H4 (cell line): ENCODE measurements around the gene FOXP1. TPM values are rescaled to one million over a fixed set of nuclear protein-coding genes. Genes with fewer than 3 reads are reported as not detected.

Source experiments
- DNase-seq: peaks from one replicate; pipeline ENCODE4 v3.0.0-alpha.2; 2015; ENCODE audit warnings: low spot score
- total RNA-seq: library from RNA; depleted of rRNA; stranded (reverse); fragments of >200 nt; shearing (Covaris generic); gene quantifications from 2 replicates; pipeline ENCODE4 v1.2.3, GENCODE V29; 2014

The FOXP1 gene
- total RNA-seq, 1 experiment from 2014 or later = 15.9 TPM

DNA sequence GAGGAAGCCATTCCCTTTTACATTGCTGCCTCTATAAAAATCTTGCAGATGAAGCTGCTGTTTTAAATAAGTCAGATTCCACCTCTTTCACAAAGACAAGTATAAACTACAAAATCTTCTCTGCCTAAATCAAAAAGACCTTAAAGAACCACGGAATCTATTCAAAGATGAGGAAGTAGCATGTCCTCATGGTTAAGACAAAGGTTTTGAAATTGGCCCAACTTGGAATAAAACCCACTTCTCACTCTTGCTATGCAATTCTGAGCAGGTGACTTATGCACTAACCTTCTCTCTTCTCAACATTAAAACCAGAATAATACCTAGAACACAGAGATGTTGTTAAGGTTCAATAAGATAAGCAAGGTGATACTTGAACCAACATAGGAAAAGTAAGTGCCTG is 97.6 kb downstream of the FOXP1 start:
- no peak for DNase-seq

DNA sequence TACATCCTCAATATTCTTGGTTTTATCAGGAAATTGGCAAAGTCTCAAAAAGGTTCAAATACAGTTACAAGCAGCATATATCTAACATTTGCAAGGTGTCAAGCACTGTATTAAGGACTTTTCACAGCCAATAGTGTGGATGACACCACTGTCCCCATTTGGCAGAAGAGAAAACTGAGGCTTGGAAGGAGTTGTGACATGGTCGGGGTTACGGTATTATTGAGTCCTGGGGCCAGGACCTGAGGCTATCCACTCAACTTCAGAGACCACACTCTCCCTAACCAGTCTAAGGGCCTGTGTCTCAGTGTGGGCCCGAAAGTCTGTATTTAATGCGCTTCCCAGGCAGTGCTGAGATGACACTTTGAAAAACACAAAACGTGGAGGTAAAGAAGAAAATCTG is 99.1 kb downstream of the FOXP1 start:
- no peak for DNase-seq

DNA sequence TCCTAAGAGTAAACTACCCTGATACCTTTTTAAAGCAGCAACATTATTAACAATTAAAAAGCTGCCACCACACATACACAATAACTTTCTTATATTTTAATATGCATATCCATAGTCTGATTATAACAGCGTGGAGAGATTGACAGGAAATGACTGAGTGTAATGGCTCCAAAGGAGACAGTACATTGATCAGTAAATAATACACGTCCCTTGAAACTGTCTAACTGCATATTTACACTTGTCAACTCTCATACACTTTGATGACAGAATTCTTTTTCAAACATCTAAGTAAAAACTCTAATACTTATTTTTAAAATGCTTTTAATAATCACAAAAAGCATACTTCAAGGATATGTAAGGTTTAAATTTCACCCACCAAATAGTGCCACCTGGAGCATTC is 99.5 kb downstream of the FOXP1 start:
- DNase-seq = no peak

DNA sequence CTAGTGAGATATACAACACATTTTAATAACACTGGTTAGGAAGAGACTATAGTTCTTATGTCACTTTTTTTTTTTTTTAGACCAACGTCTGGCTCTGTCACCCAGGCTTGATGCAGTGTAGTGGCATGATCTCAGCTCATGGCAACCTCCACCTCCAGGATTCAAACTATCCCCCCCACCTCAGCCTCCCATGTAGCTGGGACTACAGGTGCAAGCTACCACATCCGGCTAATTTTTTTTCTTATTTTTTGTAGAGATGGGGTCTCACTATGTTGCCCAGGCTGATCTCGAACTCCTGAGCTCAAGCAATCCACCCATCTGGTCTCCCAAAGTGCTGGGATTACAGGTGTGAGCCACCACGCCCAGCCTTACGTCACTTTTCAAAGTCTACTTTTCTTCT is 100.8 kb downstream of the FOXP1 start:
- no peak for DNase-seq

DNA sequence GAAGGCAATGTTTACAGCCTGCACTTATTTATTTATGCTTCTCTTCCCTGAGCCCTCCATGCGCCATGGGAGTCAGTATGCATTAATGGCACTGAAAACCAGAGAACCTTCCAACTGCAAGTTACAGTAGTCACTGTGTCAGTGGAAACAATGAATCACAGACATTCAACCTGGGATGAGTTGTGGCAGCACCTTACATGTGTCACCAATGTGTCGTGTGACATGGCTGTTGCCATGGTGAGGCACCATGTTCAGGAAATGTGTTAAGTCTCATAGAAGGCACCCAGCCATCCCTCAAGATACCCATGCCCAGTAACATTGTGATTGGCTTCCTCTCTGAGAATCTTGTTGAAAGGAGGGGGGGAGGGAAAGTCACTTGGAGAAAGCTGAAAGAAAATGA is 105.0 kb downstream of the FOXP1 start:
- no peak for DNase-seq

DNA sequence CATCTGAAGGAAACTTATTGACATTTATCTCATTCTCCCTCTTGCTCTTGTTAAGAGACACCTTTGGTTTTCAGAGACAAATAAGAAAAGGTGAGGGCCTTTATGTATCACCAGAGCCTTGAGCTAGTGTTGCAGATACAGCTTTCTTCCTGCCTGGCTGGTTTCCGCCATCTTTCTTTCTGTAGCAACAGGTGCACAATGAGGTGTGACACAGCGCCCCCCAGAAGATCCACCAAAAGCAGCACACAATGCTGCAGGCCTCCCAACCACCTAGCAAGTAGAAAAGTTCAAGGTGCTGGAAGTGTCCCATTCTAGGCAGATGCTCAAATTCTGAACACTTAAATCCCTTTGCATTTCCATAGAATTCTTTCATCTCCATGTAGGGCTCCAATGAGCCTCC is 106.6 kb downstream of the FOXP1 start:
- DNase-seq = no peak

DNA sequence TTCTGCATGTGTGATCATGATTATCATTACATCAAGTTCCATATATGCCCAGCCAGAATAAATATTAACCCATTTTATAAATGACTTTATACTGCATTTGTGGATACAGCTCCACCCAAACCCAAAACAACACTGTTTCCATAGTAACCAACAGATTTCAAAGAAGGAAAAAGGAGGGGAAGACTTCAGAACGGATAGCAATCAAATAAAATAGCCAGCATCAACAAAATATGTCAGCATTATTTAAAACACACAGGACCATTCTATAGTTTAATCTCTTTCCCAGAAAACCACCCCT is 114.4 kb downstream of the FOXP1 start:
- no peak for DNase-seq

DNA sequence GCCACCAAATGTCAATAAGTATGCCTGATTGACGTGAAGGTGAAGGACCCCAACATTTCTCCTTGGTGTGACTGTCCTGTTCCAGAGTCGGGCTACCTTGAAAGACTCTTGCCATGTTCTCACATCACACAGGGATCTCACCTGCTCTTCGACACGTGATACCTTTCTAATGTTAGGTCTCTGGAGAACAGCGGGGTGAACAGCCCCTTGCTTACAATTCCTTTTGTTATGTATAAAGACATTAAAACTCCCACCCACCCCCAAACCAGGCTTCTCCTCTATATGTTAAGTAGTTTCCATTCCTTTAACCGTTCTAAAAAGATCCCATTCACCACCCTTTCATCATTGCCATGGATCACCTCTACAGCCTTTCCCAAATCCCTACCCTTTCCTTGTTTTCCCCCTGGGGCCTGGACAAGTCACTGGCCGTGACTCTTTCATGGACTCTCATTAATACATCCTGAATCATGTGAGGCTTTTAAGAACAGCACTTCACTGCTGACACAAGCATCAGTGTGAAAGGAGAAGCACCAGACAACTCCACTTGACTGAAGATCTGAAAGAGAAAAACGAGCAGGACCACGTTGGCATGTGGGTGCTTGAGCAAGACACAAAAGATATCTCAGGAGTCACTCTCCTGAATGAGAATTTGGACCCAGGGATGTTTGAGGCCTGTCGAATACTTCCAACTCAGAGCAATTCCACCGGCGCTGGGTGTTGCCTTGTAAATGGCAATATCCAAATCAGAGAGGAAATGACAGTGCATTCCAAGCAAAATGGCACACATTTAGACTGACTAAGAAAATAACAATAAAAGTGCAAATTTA is 115.0 kb downstream of the FOXP1 start:
- DNase-seq = no peak

DNA sequence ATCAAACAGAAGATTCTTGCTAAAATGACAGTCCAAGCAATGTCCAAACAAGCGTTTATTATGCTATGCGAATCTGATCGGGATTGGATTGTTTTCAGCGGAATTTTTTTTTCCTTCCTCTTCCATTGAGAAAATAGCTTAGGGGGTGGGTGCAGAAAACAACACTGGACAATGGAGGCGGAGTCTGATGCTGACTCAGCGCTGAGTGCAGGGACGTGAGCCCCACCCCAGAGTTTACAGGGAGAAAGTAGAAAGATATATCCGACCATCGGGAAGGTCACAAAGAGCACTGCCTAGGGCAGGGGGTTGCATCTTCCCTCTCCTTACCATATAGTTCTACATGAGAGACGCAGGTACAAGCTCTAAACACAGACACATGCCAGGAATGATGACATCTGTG is 117.0 kb downstream of the FOXP1 start:
- no peak for DNase-seq

DNA sequence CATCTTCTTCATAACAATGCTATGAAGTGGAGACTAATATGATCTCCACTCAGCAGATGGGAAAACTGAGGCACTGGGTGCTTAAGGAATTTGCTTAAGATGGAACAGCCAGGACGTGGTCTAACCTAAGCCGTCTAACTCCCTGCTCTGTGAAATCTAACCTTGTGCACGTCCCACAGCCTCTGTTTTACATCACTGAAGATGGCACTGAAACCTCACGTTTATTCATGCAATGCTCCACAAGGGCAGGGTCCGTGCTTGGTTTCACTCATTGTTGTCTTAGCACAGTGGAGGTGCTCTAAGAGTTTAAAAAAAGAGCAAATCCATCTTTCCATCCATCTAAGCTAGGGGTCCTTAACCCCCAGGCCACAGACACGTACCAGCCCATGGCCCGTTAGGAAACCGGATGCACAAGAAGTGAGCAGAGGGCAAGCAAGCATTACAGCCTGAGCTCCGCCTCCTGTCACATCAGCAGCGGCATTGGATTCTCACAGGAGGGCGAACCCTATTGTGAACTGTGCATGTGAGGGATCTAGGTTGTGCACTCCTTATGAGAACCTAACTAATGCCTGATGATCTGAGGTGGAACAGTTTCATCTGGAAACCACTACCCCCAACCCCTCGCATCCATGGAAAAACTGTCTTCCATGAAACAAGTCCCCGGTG is 118.0 kb downstream of the FOXP1 start:
- no peak for DNase-seq

DNA sequence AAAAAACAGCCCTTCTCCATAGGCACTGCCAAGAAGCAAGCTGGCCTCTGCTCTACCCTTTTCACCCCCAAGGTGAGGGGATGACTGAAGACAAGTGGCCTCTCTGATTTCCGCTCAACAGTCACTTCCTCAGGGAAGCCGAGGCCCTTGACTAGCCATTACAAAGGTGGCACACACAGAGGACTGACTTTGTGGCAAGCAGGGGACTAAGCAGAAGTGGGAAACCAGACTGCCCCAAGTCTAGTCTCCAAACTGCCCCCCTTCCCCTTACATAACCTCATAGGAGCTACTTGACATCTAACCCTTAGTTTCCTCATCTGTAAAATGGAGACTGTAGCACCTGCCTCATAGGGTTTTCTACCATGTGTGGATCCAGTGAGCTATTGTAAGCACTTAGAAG is 118.9 kb downstream of the FOXP1 start:
- no peak for DNase-seq

DNA sequence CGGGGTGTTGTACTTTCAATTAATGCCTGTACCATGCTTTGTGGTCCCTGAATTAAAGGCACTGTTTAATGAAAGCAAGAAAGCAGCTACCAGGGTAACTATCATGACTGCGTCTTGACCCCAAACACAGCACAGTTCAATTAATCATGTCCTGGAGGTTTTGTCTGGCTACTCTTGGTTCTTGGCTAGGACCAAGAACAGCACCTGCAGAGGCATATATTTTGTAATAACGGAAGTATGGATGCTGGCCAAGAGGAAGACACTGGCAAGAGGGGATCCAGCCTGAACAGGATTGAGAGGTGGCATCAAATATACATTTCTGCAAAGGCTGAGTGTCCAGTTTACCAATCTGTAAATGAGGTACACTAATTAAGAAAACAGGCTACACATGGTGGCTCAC is 119.9 kb downstream of the FOXP1 start:
- no peak for DNase-seq

DNA sequence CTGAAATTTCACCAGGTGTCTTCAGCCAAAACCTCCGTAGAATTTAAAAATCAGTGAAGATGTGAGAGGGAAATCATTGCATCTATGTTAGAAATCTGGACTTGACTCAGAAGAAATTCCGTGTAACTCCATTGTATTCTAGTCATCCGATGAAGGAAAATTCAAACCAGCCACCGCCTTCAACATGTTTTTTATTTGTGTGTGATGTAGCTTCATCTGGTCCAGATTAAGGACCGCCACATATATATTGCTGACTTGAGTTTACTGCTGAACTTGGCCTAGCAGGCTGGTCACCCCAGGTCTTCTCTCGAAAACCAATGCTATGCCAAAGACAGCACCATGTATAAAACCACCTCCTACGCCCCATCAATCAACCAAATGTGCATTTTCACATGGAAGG is 120.9 kb downstream of the FOXP1 start:
- no peak for DNase-seq

DNA sequence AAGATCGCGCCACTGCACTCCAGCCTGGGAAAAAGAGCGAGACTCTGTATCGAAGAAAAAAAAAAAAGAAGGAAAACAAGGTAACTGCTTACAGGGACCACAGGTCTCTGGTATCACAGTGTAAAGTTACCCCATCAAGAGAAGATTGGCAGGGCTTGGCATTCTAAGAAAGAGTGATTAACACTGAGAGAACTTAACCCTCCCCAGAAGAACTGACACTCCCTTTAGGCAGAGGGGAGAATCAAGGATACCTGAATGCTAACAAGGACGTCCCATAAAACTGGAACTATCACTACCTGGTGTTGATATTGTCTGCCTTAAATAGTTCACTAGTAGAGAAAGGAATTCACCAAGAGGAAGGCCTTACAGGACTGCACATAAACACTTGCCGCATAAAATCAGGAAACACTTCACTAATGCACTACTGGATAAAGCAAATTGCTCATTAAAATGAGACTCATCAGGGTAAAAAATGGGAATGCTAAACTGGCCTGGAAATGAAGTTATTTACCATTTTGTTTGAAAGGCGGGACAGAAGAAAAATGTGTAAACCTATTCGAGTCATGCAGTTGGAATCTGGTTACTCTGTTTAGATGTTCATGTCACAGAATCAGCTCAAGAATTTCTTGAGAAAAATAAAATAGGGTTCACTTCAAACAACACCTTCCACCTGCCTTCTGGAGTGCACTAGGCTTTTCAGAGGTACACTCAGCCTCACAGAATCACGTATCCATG is 121.6 kb downstream of the FOXP1 start:
- no peak for DNase-seq

DNA sequence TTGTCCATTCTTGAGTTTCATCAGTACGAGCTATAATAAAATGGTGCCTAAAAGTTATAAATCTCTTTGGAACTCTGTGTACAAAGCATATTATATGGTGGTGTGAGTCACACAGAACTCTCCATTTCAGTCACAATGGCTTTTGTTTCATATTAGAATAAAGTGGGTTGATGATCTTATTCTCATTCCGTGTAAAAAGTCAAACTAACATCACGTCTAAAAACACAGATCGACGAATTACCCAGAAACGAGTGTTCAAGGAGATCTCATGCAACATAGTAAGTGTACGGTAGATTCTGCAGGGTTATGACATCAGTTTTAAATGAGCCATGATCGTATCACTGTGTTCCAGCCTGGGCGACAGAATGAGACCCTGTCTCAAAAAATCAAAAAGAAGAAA is 122.4 kb downstream of the FOXP1 start:
- DNase-seq = no peak

DNA sequence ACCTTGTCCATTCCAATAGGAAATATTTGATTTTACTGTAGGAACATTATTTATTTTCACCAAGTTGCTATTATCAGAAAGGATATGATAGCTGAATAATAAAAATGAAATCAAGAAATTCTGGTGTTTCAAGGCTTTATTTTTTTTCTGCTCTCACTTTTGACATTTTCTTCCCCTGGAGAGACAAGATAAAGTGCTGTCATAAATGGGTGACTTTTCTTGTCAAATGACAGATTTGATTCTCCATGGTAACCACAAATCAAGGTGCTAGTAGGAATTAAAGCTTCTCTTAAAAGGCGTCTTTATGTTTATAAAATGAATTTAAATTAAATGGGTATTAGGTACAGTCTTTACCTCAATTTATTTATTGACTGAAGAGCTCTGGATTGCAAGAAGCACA is 124.6 kb downstream of the FOXP1 start:
- no peak for DNase-seq

DNA sequence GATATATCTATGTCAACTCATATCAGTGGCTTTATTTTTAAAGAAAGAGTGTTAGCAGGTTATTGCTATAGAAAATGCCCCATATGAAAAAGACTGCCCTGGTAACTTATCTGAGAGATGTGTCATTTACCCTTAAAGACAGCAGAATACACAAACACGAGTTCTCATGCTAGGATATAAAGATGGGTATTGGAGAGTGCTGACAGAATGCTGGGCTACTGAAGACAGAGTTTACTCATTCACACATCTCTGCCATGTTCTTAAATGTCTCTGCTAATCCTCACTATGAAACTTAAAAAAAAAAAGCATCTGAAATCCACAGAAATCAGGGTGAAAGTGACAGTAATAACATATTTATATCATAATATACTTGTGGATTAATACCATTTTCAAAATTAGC is 126.7 kb downstream of the FOXP1 start:
- DNase-seq = no peak

DNA sequence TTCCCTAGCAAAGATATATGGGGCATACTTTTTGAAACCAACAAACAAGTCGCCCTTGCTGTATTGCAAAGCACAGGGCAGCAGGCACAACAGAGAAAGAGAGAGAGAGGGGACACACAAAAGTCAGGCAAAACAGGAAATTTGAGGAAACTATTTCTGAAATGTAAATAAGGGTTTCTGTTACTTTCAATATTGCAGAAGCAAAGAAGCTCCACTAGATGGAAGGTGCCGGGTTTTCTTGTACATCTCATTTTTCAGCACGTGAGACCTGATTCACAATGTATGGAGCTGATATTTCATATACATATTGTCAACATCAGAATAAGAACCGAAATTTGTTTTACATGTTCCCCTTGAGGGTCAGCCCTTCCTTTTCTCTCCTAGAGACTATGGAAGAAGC is 127.4 kb downstream of the FOXP1 start:
- DNase-seq = no peak

DNA sequence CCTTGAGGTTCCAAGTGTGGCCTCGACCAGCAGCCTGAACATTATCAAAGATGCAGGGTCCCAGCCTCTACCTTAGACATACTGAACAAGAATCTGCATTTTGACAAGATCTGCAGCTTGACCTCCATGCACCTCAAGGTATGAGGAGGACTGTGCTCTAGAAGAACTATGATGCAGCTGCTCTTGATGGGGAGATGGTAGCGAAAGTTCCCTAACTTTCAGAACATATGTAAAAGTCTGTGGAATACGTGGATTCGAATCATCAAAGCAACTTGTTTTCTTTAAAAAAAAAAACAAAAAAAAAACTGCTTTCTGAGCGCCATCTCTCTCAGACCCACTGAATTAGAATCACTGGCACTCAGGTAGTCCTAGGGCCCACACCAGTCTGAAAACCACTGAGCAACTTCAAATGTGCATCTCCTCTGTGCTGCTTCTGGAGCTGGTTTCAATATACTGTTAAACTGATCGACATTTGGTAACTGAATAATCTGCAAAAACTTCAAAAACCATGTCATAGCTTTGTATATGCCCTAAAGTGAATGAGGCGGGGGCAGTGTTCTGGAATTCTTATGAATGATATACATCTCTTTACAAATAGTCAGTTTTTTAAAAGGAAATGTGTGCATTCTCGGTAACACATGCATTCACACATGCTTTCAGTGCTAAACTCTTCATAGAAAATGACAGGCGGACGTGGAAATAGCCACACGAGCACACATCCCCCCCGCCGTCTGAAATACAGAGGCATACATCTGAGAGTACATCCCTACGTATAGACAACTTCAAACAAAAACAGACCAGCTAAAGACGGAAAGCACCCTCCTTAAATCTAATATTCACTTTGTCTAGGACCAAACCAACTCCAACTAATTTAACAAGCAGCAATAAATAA is 128.8 kb downstream of the FOXP1 start:
- no peak for DNase-seq

DNA sequence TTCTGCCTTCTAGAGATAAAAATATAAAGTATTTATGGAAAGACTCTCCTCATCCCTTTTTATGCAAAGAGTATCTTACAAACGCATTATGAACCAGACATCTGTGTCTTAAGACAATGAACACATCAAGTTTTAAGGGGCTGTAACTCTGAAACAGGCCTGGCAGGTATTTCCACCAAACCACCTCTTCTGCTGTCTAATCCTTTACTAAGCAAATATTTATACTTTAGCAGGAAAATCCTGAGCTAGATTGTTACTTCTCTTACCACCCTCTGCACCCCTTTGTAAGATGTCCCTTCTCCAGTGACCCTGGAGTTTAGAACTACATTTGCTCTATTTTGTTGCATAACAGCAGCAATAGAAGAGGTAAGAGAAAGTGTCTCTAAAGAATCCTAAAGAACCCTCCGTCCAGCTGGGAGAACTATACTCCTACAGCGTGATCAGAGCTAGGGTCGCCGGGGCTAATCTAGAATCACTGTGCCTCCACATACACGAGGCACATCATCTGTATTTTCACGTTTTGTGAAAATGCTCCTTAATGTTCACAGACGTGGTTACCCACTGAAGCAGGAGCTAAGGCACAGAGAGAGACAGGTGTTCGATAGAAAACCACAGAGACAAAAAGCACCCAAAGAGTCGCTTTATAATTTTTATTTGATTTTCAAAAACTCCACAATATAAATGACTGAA is 129.6 kb downstream of the FOXP1 start:
- no peak for DNase-seq

DNA sequence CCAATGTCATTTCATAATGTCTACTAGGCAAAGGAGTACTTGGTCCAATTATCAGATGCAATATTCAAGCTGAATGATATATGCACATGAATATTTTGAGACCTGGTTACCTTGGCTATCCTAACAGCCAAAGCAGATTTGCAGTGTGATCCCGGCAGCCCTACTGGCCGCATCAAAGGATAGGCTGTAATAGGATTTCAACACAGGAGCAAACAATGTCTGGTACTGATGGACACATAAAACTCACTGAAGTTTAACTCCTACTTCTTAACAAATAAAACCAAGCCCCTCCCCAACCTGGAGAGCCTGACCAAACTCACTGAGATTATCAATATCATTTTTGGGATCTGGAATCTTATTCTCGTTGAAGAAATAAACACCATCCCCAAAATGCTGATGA is 130.2 kb downstream of the FOXP1 start:
- no peak for DNase-seq

DNA sequence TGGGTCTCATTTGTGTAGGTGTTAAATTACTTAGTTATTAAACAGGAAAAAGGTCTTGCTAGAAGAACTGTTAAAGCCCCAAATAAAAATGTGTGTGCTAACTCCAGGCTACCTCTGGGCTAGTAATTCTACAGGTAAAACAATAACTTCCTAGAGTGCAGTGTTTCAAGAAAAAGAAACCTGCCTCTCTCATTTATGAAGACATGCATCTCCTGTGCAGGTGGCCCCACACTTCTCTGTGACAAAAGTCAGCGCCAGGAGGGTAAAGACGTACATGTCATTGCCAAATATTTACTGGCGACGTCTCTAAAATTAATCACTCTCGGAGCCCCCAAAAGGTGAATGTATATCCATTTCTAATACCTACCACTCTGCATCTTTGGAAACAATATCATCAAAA is 131.7 kb downstream of the FOXP1 start:
- DNase-seq = no peak
